GM21423 (cell line): Measurements from ENCODE around the gene XXYLT1.

Experiments used
- ATAC-seq: cut with Tn5 transposase; IDR thresholded peaks from one replicate; pipeline ENCODE4 v1.9.1; 2021; ENCODE audit warnings: mild to moderate bottlenecking, moderate library complexity; ENCODE audit not compliant: unreplicated experiment

XXYLT1 gene

GRCh38 chr3:195154793-195155535 is 116.0 kb downstream of the XXYLT1 start:
- no peak for ATAC-seq

- ATAC-seq: no peak
These were observed 116.7 kb downstream of the XXYLT1 start for GRCh38 chr3:195154111-195154791.

GRCh38 chr3:195153653-195154052 is 117.3 kb downstream of the XXYLT1 start:
- no peak for ATAC-seq

GRCh38 chr3:195153130-195153529 is 117.8 kb downstream of the XXYLT1 start:
- no peak for ATAC-seq

- no peak for ATAC-seq
These were observed 119.0 kb downstream of the XXYLT1 start for GRCh38 chr3:195151866-195152541.

GRCh38 chr3:195151402-195151801 is 119.6 kb downstream of the XXYLT1 start:
- no peak for ATAC-seq

- ATAC-seq: peak; percentile 40
These were observed 120.5 kb downstream of the XXYLT1 start for GRCh38 chr3:195150181-195151118.

- ATAC-seq: no peak
These were observed 121.5 kb downstream of the XXYLT1 start for GRCh38 chr3:195149292-195150030.

- ATAC-seq: no peak
These were observed 122.4 kb downstream of the XXYLT1 start for GRCh38 chr3:195148549-195148948.

GRCh38 chr3:195147649-195148080 is 123.3 kb downstream of the XXYLT1 start:
- ATAC-seq: peak; percentile 62

- no peak for ATAC-seq
These were observed 124.8 kb downstream of the XXYLT1 start for GRCh38 chr3:195146131-195146530.

- ATAC-seq: no peak
These were observed 125.4 kb downstream of the XXYLT1 start for GRCh38 chr3:195145579-195145978.

- no peak for ATAC-seq
These were observed 127.7 kb downstream of the XXYLT1 start for GRCh38 chr3:195143221-195143620.

GRCh38 chr3:195142519-195142918 is 128.4 kb downstream of the XXYLT1 start:
- ATAC-seq: no peak

- no peak for ATAC-seq
These were observed 129.9 kb downstream of the XXYLT1 start for GRCh38 chr3:195140816-195141793.

- ATAC-seq: no peak
These were observed 130.5 kb downstream of the XXYLT1 start for GRCh38 chr3:195140410-195140809.

GRCh38 chr3:195139876-195140240 is 131.1 kb downstream of the XXYLT1 start:
- ATAC-seq: no peak

- no peak for ATAC-seq
These were observed 131.7 kb downstream of the XXYLT1 start for GRCh38 chr3:195139091-195139875.
